T47D (cell line): ENCODE measurements around the gene OR6N2.

Experiments used
- DNase-seq, 2 experiments: peaks; one replicate each; pipeline versions ENCODE4 v3.0.0 to v3.0.0-alpha.2; 2011 to 2012; ENCODE audit warnings: low read depth in 1 of 2, low spot score in 1 of 2
- JUND ChIP-seq: IDR thresholded peaks from 2 replicates; pipeline ENCODE4 v1.6.1; 2012; ENCODE audit warnings: low read depth
- in situ Hi-C: cut with HindIII; loops from 2 replicates; pipeline ENCODE4 v1.10.0; 2016; ENCODE audit warnings: low sequenced_read_pairs, low pct_unique_long_range_greater_than_20kb

Gene OR6N2

DNA sequence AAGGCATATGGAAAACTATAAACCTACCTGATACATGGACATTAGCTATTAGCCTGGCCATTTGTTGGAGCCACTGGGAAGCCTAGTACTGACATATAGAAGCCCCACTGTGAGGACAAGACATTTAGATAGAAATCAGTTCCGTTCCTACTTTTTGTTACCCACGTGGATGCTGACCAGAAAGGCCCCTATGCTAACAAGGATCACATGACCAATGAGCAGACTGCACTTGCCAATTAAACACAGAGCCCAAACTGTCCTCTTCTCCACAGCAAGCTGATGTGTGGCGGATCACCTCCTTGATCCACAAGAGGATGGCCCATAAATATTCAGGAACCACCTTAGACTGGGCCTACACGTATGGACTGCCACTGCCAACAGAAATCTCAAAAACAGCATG is 49.3 kb downstream of the OR6N2 start:
- no peak for DNase-seq
- in situ Hi-C loops = no loop called here
- no peak for TF ChIP-seq JUND

GRCh38 chr1:158730453-158730852 is 50.6 kb downstream of the OR6N2 start:
- TF ChIP-seq JUND = no peak

GRCh38 chr1:158728510-158729225 is 52.3 kb downstream of the OR6N2 start:
- no peak for DNase-seq
- in situ Hi-C loops = no loop called here
- TF ChIP-seq JUND = no peak

More at GRCh38 chr1:158730453-158730852, 50.6 kb downstream of the OR6N2 start:
- no peak for DNase-seq
- in situ Hi-C loops = no loop called here

DNA sequence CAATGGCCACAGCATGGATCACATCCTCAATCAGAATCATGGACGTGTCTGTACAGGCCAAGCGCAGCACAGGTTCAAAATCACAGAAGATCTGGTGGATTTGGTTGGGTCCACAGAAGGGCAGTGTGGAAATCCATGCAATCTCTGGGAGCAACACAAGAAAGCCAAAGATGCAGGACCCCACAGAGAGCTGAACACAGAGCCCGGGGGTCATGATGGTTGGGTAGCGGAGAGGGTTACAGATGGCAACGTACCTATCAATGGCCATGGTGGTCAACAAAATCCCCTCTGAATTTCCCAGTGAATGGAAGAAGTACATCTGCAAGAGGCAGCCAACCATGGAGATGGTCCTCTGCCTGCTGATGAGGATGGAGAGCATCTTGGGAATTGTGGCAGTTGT is 56.6 kb downstream of the OR6N2 start:
- in situ Hi-C loops = no loop called here
- no peak for DNase-seq
- TF ChIP-seq JUND = no peak
